Glutamatergic neuron (in vitro differentiated cells): ENCODE measurements around the gene CYBC1. TPM values are rescaled to one million over a fixed set of nuclear protein-coding genes. Genes with fewer than 3 reads are reported as not detected.

ENCODE experiments used
- DNase-seq: peaks from one replicate; pipeline ENCODE4 v3.0.0; 2022
- H3K27ac Mint-ChIP-seq: one replicate; pipeline ENCODE4 v1.8.0; 2020; ENCODE audit warnings: mild to moderate bottlenecking, mixed read lengths, inconsistent platforms; ENCODE audit not compliant: unreplicated experiment
- H3K27me3 Mint-ChIP-seq: one replicate; pipeline ENCODE4 v1.8.0; 2020; ENCODE audit warnings: mild to moderate bottlenecking, moderate library complexity, mixed read lengths, inconsistent platforms; ENCODE audit not compliant: unreplicated experiment
- H3K36me3 Mint-ChIP-seq: one replicate; pipeline ENCODE4 v1.8.0; 2020; ENCODE audit warnings: mild to moderate bottlenecking, mixed read lengths, inconsistent platforms; ENCODE audit not compliant: unreplicated experiment
- H3K4me1 Mint-ChIP-seq: one replicate; pipeline ENCODE4 v1.8.0; 2020; ENCODE audit warnings: mild to moderate bottlenecking, low read depth, mixed read lengths, inconsistent platforms; ENCODE audit not compliant: unreplicated experiment
- H3K4me3 Mint-ChIP-seq: one replicate; pipeline ENCODE4 v1.8.0; 2020; ENCODE audit warnings: mild to moderate bottlenecking, mixed read lengths, inconsistent platforms; ENCODE audit not compliant: unreplicated experiment
- H3K9me3 Mint-ChIP-seq: one replicate; pipeline ENCODE4 v1.8.0; 2020; ENCODE audit warnings: mild to moderate bottlenecking, moderate library complexity, mixed read lengths, inconsistent platforms; ENCODE audit not compliant: unreplicated experiment
- total RNA-seq: library from RNA; stranded (reverse); fragmentation: NEBNext Ultra II Directional; extraction: Animal tissue kit (Norgen Biotek cat#: 25700); gene quantifications from one replicate; pipeline ENCODE4 v1.2.1, GENCODE V29; 2021; ENCODE audit not compliant: unreplicated experiment
- TF ChIP-seq, protein P1 (sequence below): fragments of 200-600 bp; sonication (generic); IDR thresholded peaks from one replicate; pipeline ENCODE4 v1.5.0; 2021; ENCODE audit not compliant: partially characterized antibody, unreplicated experiment

Gene CYBC1
- total RNA-seq, 1 donor from 2014 or later = 134 TPM

DNA sequence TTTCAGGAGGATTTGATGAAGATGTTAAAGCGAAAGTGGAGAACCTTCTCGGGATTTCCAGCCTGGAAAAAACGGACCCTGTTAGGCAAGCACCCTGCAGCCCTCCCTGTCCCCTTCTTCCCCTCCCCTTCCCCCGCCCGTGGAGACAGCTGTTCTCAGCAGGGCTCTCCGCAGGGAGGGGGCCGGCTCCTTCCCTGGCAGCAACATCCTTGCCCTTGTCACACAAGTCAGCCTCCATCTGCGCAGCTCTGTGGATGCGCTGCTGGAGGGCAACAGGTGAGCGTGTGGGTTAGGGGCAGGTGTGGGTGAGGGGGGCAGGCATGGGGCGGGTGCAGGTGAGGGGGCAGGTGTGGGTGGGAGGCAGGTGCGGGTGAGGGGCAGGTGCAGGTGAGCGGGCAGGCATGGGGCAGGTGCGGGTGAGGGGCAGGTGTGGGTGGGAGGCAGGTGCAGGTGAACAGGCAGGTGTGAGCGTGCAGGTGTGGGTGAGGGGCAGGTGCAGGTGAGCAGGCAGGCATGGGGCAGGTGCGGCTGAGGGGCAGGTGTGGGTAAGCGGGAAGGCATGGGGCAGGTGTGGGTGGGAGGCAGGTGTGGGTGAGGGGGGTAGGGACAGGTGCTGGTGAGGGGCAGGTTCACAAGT, 9.4 kb downstream of the CYBC1 start:
- peak; percentile 73 for DNase-seq
- H3K36me3 Mint-ChIP-seq = no peaks in the 10 kb centered on the region
- no peaks in the 10 kb centered on the region for H3K27me3 Mint-ChIP-seq
- peaks cover 8% of the 10 kb centered on the region for H3K9me3 Mint-ChIP-seq
- TF ChIP-seq, protein P1, sequence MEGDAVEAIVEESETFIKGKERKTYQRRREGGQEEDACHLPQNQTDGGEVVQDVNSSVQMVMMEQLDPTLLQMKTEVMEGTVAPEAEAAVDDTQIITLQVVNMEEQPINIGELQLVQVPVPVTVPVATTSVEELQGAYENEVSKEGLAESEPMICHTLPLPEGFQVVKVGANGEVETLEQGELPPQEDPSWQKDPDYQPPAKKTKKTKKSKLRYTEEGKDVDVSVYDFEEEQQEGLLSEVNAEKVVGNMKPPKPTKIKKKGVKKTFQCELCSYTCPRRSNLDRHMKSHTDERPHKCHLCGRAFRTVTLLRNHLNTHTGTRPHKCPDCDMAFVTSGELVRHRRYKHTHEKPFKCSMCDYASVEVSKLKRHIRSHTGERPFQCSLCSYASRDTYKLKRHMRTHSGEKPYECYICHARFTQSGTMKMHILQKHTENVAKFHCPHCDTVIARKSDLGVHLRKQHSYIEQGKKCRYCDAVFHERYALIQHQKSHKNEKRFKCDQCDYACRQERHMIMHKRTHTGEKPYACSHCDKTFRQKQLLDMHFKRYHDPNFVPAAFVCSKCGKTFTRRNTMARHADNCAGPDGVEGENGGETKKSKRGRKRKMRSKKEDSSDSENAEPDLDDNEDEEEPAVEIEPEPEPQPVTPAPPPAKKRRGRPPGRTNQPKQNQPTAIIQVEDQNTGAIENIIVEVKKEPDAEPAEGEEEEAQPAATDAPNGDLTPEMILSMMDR = no peak
- peaks cover 7% of the 10 kb centered on the region for H3K4me1 Mint-ChIP-seq
- no peak overlapping the region for H3K4me3 Mint-ChIP-seq
- no peak overlapping the region for H3K27ac Mint-ChIP-seq

DNA sequence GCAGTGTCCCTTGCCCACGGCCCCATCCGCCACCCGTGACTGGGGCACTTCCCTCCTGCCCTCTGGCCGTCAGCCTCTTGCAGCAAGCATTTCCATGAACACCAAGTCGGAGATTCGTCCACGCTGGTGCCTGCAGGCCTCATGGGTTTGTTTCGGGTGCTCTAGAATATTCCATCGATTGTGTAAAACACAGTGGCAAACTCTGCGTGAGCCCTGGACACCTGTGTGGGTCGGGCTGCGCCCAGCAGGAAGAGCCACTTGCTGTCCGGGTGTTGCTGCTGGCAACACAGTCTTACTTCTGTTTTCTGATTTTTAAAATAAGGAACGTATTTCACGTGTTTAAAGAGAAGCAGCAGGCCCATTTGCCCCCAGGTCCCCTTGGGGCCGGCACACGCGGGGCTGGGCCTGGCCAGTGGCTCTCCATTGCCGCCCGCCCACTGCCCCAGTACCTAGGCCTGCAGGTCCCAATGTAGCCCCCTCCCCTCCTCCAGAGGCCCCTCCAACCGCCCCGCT, 10.0 kb downstream of the CYBC1 start:
- Mint-ChIP-seq H3K36me3 (no peaks in the 10 kb centered on the region), H3K4me1 (peaks cover 7% of the 10 kb centered on the region), H3K9me3 (peaks cover 8% of the 10 kb centered on the region), H3K4me3 (no peak overlapping the region), H3K27ac (peak overlapping the region; percentile 38), H3K27me3 (no peaks in the 10 kb centered on the region)
- TF ChIP-seq, protein P1 = no peak
- DNase-seq = no peak

DNA sequence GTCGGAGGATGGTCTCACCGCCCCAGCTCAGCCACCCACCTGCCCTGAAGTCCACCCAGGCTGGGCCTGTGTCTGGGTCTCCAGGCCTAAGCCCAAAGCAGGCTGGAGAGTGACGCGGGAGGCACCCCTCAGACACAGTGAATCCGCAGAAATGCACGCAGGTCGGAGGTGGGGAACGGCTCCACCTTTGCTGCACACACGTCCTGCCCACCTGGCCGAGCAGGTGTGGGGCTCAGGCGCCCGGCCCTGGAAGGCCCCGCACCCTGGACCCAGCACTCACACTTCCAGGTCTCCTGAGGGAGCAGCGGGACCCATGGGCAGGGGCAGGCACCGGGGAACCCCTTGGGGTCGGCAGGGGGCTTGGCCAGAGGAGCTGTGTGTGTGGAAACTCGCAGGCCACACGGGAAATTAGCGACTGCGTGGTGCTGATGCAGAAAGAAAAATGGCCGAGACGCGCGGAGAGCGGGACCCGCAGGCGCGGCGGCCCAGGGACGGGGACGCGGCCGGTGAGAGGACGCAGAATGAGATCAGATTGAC, 10.7 kb downstream of the CYBC1 start:
- peaks cover 8% of the 10 kb centered on the region for H3K9me3 Mint-ChIP-seq
- H3K36me3 Mint-ChIP-seq = no peaks in the 10 kb centered on the region
- no peaks in the 10 kb centered on the region for H3K27me3 Mint-ChIP-seq
- TF ChIP-seq, protein P1 = no peak
- no peak for DNase-seq
- H3K4me3 Mint-ChIP-seq = no peak overlapping the region
- H3K4me1 Mint-ChIP-seq = peaks cover 7% of the 10 kb centered on the region
- no peak overlapping the region for H3K27ac Mint-ChIP-seq

DNA sequence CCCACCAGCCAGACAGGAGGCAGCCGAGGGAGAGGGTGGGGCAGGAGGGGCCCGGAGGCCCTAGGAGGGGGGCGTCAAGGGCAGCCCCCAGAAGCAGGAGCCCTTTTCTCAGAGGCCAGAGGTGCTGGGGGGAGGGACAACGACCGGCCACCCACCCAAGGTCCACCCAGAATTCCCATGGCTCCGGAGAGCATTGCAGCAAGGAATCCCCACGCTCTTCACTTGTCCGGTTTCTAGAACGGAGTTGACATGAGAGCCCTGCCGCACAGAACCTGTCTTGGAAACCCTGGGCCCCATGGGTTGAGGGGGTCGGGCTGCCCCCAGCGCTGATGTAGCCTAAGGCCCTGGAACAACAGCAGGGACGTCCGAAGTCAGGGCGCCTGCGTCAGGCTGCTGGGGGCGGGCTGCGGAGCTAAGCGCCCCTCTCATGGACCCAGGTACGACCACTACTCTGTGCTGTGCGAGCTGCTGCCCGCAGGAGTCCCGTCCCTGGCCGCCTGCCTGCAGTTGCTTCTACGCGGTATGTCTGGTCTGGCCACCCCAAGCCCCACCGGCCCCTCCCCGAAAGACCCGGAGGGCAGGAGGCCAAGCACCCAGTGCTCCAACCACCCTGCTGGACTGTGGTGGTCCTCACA, 11.2 kb downstream of the CYBC1 start:
- Mint-ChIP-seq H3K9me3 (peaks cover 8% of the 10 kb centered on the region), H3K27me3 (no peaks in the 10 kb centered on the region), H3K36me3 (no peaks in the 10 kb centered on the region), H3K27ac (no peak overlapping the region), H3K4me1 (peaks cover 7% of the 10 kb centered on the region), H3K4me3 (no peak overlapping the region)
- TF ChIP-seq, protein P1 = no peak
- DNase-seq = no peak
